Left colon (tissue), 2 donors: ENCODE results near the gene LIMS2. TPM values are rescaled to one million over a fixed set of nuclear protein-coding genes. Genes with fewer than 3 reads are reported as not detected.

Experiments
- ATAC-seq: fragments of 200-7000 bp; cut with Tn5 transposase; one replicate; pipeline ENCODE4 v1.9.1; 2020; ENCODE audit warnings: mild to moderate bottlenecking, moderate library complexity
- DNase-seq, 2 donors: peaks; one replicate each; pipeline ENCODE4 v3.0.0-alpha.2; 2020
- intact Hi-C, 2 donors: fragments of 100-400 bp; cut with DNase I in 1 of 2; cut with micrococcal nuclease in 1 of 2; formaldehyde crosslinking; loops; one replicate each; pipeline versions ENCODE4 v1.11.2 to v1.14.0; 2022; cut with DNase I, micrococcal nuclease
- total RNA-seq, 2 donors: library from RNA; stranded (reverse); fragmentation: NEBNext Ultra II Directional; extraction: Animal tissue kit (Norgen Biotek cat#: 25700); gene quantifications; one replicate each; pipeline ENCODE4 v1.2.1, GENCODE V29; 2021
- donor health status: DM: no; HTN: no; CAD: no.
- donor health status: DM: yes; HTN: yes; CAD: no.

Gene LIMS2
- total RNA-seq, 2 donors from 2014 or later, result 9.2 to 50.2 TPM

GRCh38 chr2:127680706-127681287 is 5.5 kb upstream of the LIMS2 start:
- intact Hi-C loops, result no loop called here
- ATAC-seq (no peak), DNase-seq (no peak)

- intact Hi-C loops, result no loop called here
- no peak for ATAC-seq
- DNase-seq, result no peak
These were observed 4.5 kb upstream of the LIMS2 start for GRCh38 chr2:127679680-127680361.

GRCh38 chr2:127678991-127679390 is 3.7 kb upstream of the LIMS2 start:
- DNase-seq, result no peak
- no peak for ATAC-seq
- intact Hi-C loops, result no loop called here

GRCh38 chr2:127678531-127678930 is 3.2 kb upstream of the LIMS2 start:
- ATAC-seq, result no peak
- no peak for DNase-seq
- intact Hi-C loops, result no loop called here

- intact Hi-C loops, result no loop called here
- DNase-seq, result no peak
These were observed 1.6 kb upstream of the LIMS2 start for GRCh38 chr2:127676906-127677305.

GRCh38 chr2:127674241-127675209 is 805 bp downstream of the LIMS2 start:
- ATAC-seq (peak; percentile 59), DNase-seq (peak in 1 of 2 donors; percentile 34)
- intact Hi-C loops, result no loop called here

More at GRCh38 chr2:127676906-127677305, 1.6 kb upstream of the LIMS2 start:
- no peak for ATAC-seq

GRCh38 chr2:127673291-127674069 is 1.9 kb downstream of the LIMS2 start:
- no peak for ATAC-seq
- intact Hi-C loops, result no loop called here
- DNase-seq, result no peak

- intact Hi-C loops, result no loop called here
- no peak for ATAC-seq
- no peak for DNase-seq
These were observed 2.7 kb downstream of the LIMS2 start for GRCh38 chr2:127672341-127673224.

GRCh38 chr2:127671557-127672302 is 3.6 kb downstream of the LIMS2 start:
- ATAC-seq, result no peak
- no peak for DNase-seq
- intact Hi-C loops, result no loop called here

- intact Hi-C loops, result no loop called here
- no peak for DNase-seq
- ATAC-seq, result no peak
These were observed 4.4 kb downstream of the LIMS2 start for GRCh38 chr2:127670957-127671290.

GRCh38 chr2:127670055-127670956 is 5.0 kb downstream of the LIMS2 start:
- intact Hi-C loops, result no loop called here

GRCh38 chr2:127669056-127669455 is 6.3 kb downstream of the LIMS2 start:
- DNase-seq (no peak), ATAC-seq (no peak)
- intact Hi-C loops, result no loop called here

More at GRCh38 chr2:127670055-127670956, 5.0 kb downstream of the LIMS2 start:
- DNase-seq, result no peak
- no peak for ATAC-seq

- DNase-seq (no peak), ATAC-seq (no peak)
- intact Hi-C loops, result no loop called here
These were observed 9.9 kb downstream of the LIMS2 start for GRCh38 chr2:127665267-127665893.

GRCh38 chr2:127664895-127665225 is 10.5 kb downstream of the LIMS2 start:
- no peak for DNase-seq
- intact Hi-C loops, result no loop called here
- ATAC-seq, result no peak

GRCh38 chr2:127664065-127664894 is 11.1 kb downstream of the LIMS2 start:
- intact Hi-C loops, result no loop called here
- DNase-seq, result peak in 1 of 2 donors; percentile 25

More at GRCh38 chr2:127664065-127664894, 11.1 kb downstream of the LIMS2 start:
- peak; percentile 53 for ATAC-seq
